Activated CD4-positive, alpha-beta T cell treated with anti-CD3 and anti-CD28 coated beads, Interleukin-2, Interleukin-6, amounts not matched to agents 100 ng/mL and 50 ng/mL, durations not matched to agents 16 hours and 8 hours (primary cell): ENCODE results near the gene LCA5.
A peak's percentile ranks its signal among the peaks of the same experiment; 100 is the strongest.
"Not testable (repeated sequence)": the region's sequence is repeated elsewhere in the genome, so short reads cannot be mapped to it uniquely, and the experiment has no call there.

Experiments used
- DNase-seq: peaks from one replicate; pipeline ENCODE4 v3.0.0-alpha.2; 2020

The LCA5 gene

DNA sequence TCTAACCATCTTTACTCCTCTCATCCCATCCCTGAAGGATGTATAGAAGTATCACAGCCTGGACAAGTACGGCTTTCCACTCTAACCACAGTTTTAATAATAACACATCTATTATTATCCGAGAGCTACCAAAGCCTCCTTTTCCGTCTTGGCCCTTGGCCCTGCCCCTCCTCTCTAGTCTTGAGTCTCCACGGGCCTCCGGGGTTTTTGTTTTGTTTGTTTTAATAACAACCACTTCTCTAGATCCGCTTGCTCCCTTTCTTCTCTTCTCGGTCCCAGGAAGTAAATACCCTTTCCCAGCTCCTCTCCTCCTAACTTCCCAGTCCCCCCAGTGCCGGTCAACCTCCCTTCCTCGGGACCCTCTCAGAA is 661 bp downstream of the LCA5 start:
- DNase-seq = no peak

DNA sequence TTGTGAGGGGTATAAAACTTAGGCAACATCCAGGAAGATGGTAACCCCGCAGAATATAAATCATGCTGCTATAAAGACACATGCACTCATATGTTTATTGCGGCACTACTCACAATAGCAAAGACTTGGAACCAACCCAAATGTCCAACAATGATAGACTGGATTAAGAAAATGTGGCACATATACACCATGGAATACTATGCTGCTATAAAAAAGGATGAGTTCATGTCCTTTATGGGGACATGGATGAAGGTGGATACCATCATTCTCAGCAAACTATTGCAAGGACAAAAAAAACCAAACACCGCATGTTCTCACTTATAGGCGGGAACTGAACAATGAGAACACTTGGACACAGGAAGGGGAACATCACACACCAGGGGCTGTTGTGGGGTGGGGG is 7.7 kb downstream of the LCA5 start:
- not testable (repeated sequence) for DNase-seq

DNA sequence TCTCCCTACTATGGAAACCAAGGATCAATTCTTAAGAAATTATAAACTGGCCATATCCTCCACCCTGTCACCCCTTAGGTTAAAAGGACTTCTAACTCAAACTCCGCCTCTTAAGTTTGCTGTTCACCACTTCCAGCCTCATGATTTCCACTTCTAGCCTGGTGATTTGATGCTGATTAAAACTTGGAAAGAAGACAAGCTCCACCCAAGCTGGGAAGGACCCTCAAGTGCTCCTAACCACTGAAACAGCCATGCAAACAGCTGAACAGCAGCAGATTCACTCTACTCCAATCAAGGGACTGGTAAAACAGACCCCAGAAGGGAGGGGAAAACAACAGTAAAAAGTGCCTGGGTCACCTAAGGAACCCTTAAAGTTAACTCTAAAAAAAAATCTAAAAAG is 10.3 kb downstream of the LCA5 start:
- no peak for DNase-seq

DNA sequence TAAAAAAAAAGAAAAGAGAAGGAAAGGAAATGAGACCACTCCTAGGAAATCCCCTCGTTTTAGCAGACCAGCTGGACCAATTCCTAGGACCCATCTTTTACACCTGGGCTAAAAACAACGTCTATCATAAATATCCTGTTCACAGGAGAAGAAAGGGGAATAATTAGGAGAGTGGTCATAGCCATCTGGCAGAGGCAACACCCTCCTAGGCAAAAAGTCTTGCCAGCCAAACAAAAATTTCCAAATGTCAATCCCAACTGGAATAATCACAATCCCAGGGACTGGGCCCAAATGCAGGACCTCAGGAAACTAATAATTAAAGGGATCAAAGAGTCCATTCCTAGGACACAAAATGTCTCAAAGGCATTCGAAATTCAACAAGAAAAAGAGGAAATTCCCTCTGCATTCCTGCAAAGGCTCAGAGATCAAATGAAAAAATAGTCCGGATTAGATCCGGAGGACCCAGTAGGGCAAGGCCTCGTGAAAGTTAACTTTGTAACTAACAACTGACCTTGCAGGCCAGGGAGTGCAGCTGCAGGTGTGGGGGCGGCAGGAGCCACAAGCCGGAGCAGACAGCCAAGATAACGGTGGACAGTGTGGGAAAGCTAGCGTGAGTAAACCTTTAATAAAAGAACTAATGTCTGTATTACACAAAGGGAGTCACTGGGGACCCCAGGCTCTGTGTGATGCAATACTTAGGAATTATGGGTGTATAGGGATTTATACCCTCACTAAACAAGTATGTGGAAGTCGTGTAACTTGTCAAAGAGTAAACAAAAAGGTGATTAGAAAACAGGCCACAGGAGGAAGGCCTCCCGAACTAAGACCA is 11.7 kb downstream of the LCA5 start:
- DNase-seq = no peak

DNA sequence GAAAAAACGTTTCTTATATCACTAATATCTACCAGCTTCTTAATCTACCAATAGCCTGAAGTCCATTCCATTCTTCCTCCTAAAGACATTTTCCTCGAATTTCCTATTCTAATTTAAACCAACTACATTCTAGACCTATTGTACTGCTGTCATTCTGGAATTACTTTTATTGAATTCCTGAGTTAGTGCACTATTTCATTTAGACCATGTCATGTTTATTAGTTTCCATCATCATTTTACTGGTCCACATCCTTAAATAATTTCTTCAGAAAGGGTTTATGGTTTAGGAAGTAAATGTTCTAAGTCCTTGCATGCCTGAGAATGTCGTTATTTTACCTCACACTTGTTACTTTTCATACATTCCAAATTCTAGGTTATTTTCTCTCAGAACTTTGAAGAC is 13.2 kb downstream of the LCA5 start:
- DNase-seq = no peak

DNA sequence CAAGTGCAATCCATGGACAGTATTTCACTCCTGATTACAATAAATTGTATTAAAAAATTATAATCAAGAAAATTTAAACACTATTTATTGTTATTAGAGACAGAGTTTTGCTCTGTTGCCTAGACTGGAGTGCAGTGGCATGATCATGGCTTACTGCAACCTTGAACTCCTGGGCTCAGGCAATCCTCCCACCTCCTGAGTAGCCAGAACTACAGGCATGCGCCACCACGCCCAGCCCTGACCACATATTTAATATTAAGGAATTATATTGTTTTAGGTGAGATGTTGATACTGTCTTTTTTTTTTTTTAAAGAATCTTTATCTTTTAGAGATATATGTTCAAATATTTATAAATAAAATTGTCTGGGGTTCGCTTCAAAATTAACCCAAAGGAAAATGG is 14.6 kb downstream of the LCA5 start:
- no peak for DNase-seq

DNA sequence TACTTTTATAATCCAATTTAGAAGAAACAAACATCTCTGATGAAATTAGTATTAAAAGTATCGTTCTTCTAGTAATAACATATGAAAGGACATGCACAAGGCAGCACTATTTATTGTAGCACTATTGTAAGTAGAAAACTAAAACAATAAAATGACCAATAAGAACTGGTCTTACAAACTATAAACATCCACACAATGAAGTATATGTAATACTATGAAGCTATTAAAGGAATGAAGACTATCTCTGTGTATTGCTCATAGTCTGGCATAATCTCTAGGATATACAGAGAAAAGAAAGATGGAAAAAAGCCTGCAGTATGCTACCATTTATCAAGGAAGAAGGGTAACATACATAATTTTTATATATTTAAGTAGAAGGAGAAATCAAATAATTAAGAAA is 16.7 kb downstream of the LCA5 start:
- no peak for DNase-seq

DNA sequence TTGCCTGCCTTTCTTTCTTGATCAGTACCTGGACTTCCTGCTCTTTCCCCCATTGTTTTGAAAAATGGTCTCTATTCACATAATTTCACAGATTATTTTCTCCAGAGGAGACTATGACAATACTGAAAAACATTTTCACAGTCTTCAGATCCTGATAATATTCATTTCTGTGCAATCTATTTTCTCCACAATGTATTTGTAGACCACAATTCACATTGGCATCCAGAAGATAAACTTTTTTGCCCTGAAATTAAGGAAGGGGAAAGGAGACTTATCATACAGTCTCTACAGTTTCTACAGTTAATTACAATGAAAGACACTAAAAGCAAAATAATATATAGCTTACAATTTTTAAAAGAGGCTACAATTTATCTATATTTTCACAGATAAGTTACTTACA is 18.4 kb downstream of the LCA5 start:
- no peak for DNase-seq

DNA sequence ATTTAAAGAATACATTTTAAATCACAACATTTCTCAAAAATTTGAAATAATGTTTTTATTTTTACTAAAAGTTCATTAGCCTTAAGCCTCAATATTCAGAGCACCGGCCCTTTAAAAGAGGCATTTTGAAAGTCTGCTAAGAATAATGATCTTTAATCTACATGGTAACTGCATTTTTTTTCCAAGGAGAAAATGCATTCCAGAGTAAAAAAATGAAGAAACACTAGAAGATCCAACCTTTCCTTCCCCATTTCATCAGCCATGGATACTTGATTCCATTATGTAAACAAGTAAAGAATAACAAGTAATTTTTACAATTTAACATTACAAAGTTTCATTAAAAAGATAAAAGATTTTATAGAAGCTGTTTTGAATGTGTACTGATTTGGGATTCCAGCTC is 21.8 kb downstream of the LCA5 start:
- no peak for DNase-seq

DNA sequence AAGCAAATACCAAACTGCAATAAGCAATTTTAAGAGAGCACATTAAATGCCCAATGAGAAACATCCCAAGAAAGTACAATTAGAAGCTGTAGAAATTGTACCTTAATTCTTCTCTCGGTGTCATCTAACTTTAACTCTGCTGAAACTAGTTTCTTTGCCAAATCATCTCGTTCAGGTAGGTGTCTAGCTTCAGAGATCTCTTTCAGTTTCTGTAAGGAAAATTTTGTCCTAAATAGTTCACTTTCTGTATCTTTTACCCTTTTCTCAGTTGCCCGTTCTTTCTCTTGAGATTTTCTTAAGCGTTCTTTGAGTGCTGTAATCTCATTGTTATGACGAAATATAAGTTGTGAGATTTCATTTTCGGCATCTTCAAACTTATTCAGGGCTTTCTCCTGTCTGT is 24.1 kb downstream of the LCA5 start:
- no peak for DNase-seq

DNA sequence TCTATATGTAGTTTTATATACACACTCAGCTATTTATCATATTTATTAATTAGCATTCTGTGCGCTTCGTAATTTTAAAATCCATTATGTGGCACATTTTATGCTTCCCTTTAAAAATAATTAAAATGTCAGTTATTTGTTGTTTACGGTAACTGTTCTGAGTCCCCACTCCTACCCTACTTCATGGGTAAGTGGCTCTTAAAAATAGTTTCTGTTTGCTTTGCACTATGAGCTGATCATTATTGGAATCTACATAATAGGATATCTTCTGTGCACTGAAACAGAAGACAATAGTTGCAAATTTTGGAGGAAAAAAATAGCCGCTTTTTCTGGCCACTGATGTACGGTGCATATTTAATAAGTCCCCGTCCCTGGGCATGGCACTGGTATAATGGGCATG is 25.2 kb downstream of the LCA5 start:
- DNase-seq = no peak

DNA sequence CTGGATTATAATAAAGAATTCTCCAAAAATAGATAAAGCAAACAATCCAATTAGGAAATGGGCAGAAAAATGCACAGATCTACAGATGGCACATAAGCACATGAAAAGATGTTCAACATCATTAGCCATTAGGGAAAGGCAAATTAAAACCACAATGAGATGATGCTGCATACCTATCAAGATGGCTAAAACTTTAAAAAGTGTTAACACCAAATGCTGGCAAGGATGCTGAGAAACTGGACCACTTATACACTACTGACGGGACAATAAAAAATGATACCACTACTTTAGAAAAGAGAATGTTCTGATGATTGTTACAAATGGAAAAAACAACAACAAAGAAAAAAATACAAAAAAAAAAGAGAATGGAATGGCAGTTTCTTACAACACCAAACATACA is 26.5 kb downstream of the LCA5 start:
- DNase-seq = no peak

DNA sequence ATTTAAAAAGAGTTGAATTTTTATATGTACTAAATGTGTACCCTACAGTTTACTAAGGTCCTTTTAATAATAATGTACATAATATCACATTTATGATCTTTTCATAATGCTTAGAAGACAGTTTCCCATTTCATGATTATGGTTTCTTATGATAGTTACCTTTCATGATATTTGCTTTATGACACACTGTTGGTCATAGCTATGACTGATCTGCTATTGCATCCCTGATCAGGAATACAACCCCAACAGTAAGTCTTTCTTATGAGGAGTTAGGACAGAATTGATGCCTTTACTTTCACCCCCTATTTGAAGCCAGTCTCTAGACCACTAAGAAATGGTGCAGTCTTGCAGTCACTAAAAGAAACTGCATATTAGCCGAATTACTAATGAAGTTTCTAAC is 31.0 kb downstream of the LCA5 start:
- DNase-seq = no peak

DNA sequence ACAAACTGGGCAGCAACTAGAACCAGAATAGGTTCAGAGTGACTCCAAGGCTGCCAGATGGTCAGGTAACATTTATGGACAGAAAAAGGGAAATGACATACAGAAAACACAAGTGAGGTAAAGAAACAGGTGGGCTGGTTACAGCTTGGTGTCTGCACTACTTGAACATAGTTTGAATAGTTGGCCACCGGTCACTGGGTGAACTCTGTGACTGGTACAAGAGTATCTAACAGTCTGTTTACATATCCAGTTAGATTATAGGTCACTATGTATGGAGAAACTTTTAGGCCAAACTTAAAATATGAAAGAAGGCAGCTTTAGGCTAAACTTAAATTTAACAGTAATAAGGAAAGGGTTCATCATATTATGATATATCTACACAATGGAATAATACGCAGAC is 32.9 kb downstream of the LCA5 start:
- DNase-seq = no peak

DNA sequence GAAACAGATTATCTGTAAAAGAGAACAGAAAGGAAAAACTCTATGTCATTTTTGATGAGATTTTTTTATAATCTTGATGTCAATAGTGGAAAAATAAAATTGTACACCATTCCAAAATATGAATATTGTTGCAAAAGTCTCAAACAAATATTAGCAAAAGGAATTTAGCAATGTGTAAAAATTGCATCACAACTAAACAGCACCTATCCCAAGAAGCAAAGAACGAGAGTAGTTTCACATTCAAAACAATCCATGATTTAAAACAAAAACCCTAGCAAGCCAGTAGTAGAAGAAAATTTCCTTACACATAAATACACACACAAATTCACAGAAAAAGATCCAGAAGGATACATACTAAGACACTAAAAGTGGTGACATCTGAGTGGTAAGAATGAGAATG is 38.4 kb downstream of the LCA5 start:
- DNase-seq = no peak

DNA sequence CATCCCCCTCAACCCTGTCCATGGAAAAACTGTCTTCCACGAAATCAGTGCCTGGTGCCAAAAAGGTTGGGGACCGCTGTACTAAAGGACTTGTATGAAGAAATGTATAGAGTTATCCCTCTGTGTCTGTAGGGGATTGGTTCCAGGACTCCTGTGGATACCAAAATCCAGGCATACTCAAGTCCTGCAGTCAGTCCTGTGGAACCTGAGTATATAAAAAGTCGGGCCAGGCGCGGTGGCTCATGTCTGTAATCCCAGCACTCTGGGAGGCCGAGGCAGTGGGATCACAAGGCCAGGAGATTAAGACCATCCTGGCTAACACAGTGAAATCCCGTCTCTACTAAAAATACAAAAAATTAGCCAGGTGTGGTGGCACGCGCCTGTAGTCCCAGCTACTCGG is 42.0 kb downstream of the LCA5 start:
- DNase-seq = no peak

DNA sequence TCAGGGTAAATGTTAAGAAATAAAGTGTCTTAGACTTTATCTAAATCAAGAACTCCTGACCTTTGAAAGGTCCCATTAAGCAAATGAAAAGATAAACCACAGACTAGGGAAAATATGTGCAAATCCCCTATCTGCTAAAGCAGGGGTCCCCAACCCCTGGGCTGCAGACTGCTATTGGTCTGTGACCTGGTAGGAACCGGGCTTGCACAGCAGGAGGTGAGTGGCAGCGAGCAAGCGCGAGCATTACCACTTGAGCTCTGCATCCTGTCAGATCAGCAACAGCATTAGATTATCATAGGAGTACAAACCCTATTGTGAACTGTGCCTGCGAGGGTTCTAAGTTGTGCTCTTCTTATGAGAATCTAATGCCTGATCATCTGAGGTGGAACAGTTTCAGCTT is 42.4 kb downstream of the LCA5 start:
- DNase-seq = no peak

DNA sequence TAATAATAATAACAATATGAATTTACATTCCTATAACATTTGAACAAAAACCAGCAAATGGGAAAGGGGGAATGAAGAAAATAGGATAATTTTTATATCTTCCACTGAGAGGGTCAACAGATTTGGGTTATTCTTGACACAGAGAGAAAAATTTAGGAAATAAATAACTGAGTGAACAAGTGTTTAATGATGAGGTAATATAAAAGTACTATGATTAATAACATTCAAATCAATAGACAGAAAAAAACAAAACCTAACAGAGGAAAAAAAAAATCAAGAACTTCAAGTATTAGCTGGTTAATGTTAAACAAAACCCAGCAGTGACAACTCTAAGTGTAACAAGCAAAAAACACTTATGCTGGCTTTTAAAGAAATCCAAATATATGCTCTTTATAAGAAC is 66.5 kb downstream of the LCA5 start:
- DNase-seq = no peak

DNA sequence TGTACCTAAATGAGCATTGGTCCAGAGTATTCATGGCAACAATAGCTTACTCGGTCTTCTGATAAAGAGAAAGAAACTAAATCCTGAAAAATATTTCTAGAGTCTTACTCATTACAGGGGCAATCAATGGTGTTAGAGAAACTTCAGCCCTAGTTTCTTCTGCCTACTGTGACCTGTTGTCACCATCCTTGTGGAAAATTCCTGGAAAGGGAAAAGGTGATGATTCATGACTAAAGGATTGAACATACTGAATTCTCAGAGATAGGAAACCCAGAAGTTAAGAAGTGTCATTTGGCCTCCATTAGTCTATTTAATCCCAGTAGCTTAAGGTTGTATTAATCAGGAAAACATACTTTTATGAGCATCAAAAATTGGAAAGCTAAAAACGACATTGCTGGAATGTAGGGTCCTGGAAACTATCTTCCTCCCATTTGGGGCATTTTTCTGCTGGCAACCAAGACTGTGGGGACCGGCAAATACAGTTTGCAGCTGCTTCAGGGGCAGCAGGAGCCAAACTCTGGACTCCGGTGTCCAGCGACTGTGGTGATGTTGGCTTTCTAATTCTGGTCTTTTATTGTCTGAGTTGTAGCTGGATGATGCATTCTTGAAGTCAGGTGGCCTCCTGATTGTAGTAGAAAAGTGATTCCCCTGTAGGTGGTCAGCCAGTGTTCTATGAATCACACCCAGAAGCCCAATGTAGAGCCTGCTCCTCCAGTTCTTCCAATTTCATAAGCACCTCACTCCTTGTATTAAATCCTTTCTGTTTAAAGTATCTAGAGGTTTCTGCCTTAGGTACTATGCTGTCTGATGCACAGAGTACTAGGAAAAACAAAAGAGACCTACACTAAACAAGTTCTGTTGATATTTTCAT is 67.6 kb downstream of the LCA5 start:
- no peak for DNase-seq

DNA sequence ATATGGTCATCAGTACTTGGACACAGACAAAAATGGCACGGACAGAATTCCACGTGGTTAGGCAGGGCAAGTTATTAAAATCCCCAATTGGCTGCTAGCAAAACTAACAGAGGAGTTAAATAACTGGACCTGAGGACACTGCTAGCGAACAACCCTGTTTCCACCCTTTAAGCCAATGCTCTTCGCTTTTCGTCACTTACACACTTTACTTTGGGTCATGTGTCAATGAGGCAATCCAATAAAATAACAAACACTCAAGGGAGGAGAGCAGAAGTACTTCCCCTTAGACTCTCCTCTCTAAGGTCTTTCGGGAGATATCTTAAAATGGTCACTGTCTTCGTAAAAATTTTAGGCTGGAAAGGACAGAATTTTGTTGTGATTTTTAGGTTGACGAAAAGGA is 68.6 kb downstream of the LCA5 start:
- no peak for DNase-seq

DNA sequence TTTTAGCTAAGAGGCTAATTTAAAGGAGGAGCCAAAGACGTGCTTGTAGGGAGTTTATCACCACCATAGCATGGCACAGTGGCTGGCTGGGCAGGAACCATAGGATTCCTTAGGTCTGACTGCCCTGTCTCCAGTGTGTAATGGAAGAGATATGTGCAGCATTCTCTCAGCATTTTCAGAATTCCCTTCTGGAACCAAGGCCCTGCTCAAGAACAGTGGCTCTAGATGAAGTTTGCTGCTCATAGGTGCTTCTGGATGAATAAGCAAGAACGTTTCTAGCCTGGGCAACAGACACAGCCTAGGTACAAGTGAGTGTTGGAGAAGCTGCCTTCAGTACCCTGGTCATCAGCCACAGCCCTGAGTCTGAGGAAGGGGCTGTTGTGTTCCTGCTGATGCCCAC is 69.1 kb downstream of the LCA5 start:
- DNase-seq = no peak

DNA sequence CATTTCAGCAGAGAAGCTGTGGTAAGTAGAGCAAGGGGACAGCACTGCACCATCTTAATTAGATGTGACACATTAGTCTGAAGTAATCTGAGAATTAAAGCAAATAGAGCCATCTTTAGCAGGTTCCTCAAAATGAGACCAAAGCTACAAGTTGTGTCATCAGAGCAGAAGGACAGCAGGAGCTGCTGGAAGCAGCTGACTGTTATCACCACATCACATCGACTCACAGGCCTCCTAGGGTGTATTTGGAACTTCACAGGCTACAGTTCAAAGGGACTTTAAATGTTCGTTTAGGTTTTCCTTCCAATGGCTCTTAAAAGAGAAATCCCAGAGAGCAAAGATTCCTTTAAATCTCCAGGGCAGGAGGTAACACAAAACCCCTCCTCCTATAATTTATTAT is 69.5 kb downstream of the LCA5 start:
- DNase-seq = no peak

DNA sequence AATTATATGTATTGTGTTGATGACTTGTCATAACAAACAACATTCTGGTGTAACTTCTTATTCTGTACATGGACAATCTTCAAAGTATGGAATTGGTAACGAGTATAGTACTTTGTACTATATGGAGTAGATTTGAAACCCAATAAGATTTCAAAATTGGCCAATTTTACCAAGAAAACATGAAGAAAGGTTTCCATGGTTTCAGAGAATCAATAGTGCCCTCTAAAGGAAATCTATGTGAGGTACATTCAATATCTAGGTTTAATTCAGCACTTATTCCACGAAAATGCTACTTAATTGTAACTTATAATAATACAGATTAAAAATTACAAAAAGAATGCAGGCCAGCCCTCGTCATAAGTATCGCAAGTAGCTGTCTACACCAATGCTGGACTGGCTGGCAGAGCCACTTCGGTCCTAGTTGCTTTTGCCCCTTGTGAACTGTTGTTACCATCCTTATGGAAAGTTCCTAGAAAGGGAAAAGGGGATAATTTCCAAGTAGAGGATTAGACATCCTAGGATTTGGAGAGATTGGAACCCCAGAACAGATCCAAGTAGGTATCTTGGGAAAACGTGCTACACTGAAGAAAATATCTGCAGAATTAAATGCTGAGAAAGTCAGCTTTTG is 70.9 kb downstream of the LCA5 start:
- peak; percentile 6 for DNase-seq

DNA sequence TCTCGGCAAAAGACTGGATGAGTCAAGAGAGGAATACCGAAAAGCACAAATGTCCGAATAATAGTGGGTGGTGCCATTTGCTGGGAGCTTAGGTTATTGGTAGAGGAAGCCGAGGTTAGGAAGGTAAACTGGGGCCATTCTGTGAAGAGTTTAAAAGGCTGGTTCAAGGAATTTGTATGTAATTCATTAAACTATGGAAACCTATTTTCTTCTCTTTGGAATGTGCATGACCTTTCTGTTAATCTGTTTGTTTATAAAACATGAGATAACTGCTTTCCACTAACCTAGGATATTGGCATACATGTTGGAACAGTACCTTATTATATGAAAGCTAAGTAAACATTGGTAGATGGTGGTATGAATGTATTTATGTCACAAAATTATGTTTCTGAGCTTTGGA is 71.8 kb downstream of the LCA5 start:
- no peak for DNase-seq
